Measurements from ENCODE around the gene CYP24A1. TPM values are rescaled to one million over a fixed set of nuclear protein-coding genes. Genes with fewer than 3 reads are reported as not detected.

The CYP24A1 gene
- total and polyA plus RNA-seq, 2 of the 8 experiments (the other 6 are each of a cell fraction or from before 2014, with no cell fraction given) = not detected

DNA sequence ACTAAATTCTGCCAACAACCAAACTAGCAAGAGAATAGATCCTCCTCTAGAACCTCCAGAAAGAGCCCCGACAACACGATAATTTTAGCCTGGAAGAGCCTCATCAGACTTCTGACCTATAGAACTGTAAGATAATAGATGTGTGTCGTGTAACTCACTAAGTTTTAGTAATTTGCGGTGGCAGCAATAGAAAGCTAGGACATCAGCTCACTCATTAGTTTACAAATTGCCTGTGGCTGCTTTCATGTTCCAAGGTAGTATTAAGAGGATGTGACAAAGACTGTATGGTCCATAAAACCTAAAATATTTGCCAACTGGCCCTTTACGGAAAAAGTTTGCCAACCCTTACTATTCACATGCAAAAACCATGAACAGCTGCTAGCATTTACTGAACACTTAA is 17.3 kb downstream of the CYP24A1 start:
- 93% methylated on average over 5 of the region's 5 CpGs; no CpG with 5 or more reads in 1 of the 2 experiments for WGBS, 2 experiments (ENCODE audit: extremely low coverage in 1 of 2, insufficient coverage in 1 of 2, insufficient read length in 1 of 2, insufficient replicate concordance in 2 of 2, low coverage in 1 of 2, low lambda C conversion rate in 2 of 2, missing lambda C conversion rate in 1 of 2)

More for the DNA sequence above, 17.3 kb downstream of the CYP24A1 start:
- Histone ChIP-seq H3K79me2 (ENCODE audit: control insufficient read depth in 1 of 2, insufficient read depth in 2 of 2, low read length in 2 of 2) (no peaks in the 10 kb centered on the region), H3K36me3 (ENCODE audit: control insufficient read depth in 2 of 4, insufficient read depth in 4 of 4, low read length in 3 of 4) (no peaks in the 10 kb centered on the region), H2BK12ac (ENCODE audit: low read depth, low read length) (no peak overlapping the region), H2BK120ac (replicated peaks; ENCODE audit: low read depth, low read length) (no peak overlapping the region), H4K91ac (replicated peaks; ENCODE audit: insufficient read length, low read length) (no peak overlapping the region), H3K4ac (replicated peaks; ENCODE audit: insufficient read length, low read depth, low read length) (no peak overlapping the region), H4K5ac (ENCODE audit: insufficient read length, low read depth, low read length) (no peak overlapping the region), H3K18ac (ENCODE audit: extremely low read depth, low read length) (no peak overlapping the region), H2AK5ac (ENCODE audit: low read depth, low read length) (no peak overlapping the region), H2BK15ac (ENCODE audit: low read length) (no peak overlapping the region), H3K9me3 (ENCODE audit: insufficient read depth in 2 of 2, low read depth in 1 of 2, low read length in 1 of 2) (no peaks in the 10 kb centered on the region), H3K4me3 (ENCODE audit: extremely low read depth in 1 of 4, insufficient read depth in 2 of 4, low read depth in 3 of 4, low read length in 4 of 4) (no peak overlapping the region), H3K23ac (ENCODE audit: insufficient read length) (no peak overlapping the region), H3K4me2 (ENCODE audit: insufficient read depth in 1 of 2, low read depth in 2 of 2, low read length in 2 of 2) (no peak overlapping the region), H3K56ac (replicated peaks; ENCODE audit: insufficient read length, low read depth, low read length) (no peak overlapping the region), H3K79me1 (ENCODE audit: low read depth, low read length) (no peaks in the 10 kb centered on the region), H2BK5ac (ENCODE audit: low read depth, low read length) (no peak overlapping the region), H3K27ac (ENCODE audit: low read depth, low read length) (no peak overlapping the region), H4K8ac (ENCODE audit: extremely low read depth, insufficient read depth, low read length) (no peak overlapping the region), H3K14ac (ENCODE audit: insufficient read length) (no peak overlapping the region), H4K20me1 (replicated peaks in 1 of 2; ENCODE audit: control insufficient read depth in 1 of 2, insufficient read depth in 2 of 2, low read length in 2 of 2) (no peaks in the 10 kb centered on the region), H3K4me1 (replicated peaks in 1 of 4; ENCODE audit: control insufficient read depth in 3 of 4, insufficient read depth in 4 of 4, low read length in 3 of 4) (0 out of 7 replicates have a peak, but pooled peaks cover 0 to 5% (median 0%) of the 10 kb centered on the region in 4 experiments), H3K9ac (replicated peaks in 1 of 4; ENCODE audit: extremely low read depth in 1 of 4, low read depth in 3 of 4, low read length in 3 of 4) (no peak overlapping the region), H2AFZ (ENCODE audit: low read length) (no peak overlapping the region), H3K23me2 (ENCODE audit: low read depth, low read length) (no peaks in the 10 kb centered on the region), H3K27me3 (replicated peaks in 1 of 4; ENCODE audit: control insufficient read depth in 3 of 4, extremely low read depth in 1 of 4, insufficient read depth in 3 of 4, low read length in 3 of 4) (no peaks in the 10 kb centered on the region), H2BK20ac (ENCODE audit: low read length) (no peak overlapping the region)
- ChIA-PET CTCF (ENCODE audit: partially characterized antibody) (interaction anchor here (0.6 to 1.4 kb wide), 6 partner anchors 41 to 442 kb away, joined by 3 to 5 read pairs (median 4); no protein-coding TSS in a partner anchor), POLR2A (ENCODE audit: partially characterized antibody) (interaction anchor here (0.6 kb wide), 1 partner anchor 618 kb away, joined by 4 read pairs; no protein-coding TSS in a partner anchor)
- no peak for FAIRE-seq
- DNase-seq (ENCODE audit: low read depth in 1 of 2, low spot score in 2 of 2) = no peak
- no peak for TF ChIP-seq RBBP5 (IDR thresholded peaks at IDR 0.05; ENCODE audit: borderline replicate concordance, low read depth, low read length)
- TF ChIP-seq EP300 (IDR thresholded peaks at IDR 0.05; ENCODE audit: borderline replicate concordance in 1 of 2, low read depth in 2 of 2, low read length in 2 of 2) = no peak
- TF ChIP-seq, protein P1, sequence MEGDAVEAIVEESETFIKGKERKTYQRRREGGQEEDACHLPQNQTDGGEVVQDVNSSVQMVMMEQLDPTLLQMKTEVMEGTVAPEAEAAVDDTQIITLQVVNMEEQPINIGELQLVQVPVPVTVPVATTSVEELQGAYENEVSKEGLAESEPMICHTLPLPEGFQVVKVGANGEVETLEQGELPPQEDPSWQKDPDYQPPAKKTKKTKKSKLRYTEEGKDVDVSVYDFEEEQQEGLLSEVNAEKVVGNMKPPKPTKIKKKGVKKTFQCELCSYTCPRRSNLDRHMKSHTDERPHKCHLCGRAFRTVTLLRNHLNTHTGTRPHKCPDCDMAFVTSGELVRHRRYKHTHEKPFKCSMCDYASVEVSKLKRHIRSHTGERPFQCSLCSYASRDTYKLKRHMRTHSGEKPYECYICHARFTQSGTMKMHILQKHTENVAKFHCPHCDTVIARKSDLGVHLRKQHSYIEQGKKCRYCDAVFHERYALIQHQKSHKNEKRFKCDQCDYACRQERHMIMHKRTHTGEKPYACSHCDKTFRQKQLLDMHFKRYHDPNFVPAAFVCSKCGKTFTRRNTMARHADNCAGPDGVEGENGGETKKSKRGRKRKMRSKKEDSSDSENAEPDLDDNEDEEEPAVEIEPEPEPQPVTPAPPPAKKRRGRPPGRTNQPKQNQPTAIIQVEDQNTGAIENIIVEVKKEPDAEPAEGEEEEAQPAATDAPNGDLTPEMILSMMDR (IDR thresholded peaks at IDR 0.05; ENCODE audit: control extremely low read depth in 1 of 3, insufficient read depth in 1 of 3, low read depth in 1 of 3, low read length in 3 of 3) = no peak
